H7 (cell line): ENCODE results near the gene ATP8B4. TPM values are rescaled to one million over a fixed set of nuclear protein-coding genes. Genes with fewer than 3 reads are reported as not detected.

ENCODE experiments used
- DNase-seq: peaks from one replicate; pipeline ENCODE4 v3.0.0; 2012
- H3K27me3 ChIP-seq: 2 replicates; pipeline ENCODE4 v1.6.0; 2011; ENCODE audit warnings: mild to moderate bottlenecking, low read length; ENCODE audit not compliant: control insufficient read depth, insufficient read depth
- H3K36me3 ChIP-seq: replicated peaks from 2 replicates; pipeline ENCODE4 v1.5.1; 2011; ENCODE audit warnings: low read length; ENCODE audit not compliant: control insufficient read depth, insufficient read depth
- H3K4me3 ChIP-seq: 2 replicates; pipeline ENCODE4 v1.5.1; 2011; ENCODE audit warnings: low read depth, mild to moderate bottlenecking, control low read depth, low read length, moderate library complexity; ENCODE audit not compliant: insufficient read depth
- total RNA-seq: library from RNA; depleted of rRNA; stranded (reverse); fragments of >200 nt; shearing (Covaris generic); gene quantifications from 2 replicates; pipeline ENCODE4 v1.2.3, GENCODE V29; 2014; rRNA removed

Gene ATP8B4
- total RNA-seq, 1 experiment from 2014 or later: not detected

DNA sequence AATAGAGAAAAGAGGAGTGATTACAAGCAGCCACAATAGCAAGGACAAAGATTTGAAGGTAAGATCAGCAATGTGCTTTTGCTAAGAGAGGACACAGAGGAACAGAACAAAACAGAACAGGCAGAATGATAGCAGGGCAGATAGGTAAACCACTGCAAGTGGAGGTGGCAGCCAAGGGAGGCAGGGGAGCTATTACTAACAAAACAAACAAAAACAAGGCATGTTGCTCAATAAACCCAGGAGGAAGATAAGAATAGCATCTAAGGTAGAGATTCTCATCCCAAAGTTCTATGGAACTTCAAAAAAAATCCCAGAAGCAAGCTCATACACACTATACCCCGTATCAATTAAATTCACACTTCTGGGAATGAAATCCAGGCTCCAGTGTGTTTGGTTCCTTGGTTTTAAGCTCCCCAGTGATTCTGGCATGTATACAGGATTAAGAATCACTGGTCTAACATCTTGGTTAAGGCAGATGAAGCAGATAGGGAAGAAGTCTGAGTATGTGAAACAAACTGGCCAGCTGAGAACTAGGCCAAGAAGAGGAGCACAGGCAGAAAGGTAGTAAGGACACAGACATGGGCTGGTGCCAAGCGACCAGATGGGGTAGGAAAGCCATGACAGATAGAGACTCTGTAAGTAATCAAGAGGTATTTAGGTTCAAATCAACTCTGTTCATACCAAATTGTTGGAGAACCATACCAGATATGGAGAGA, 309.0 kb downstream of the ATP8B4 start:
- no peak overlapping the region for H3K4me3 ChIP-seq
- H3K36me3 ChIP-seq: no peaks in the 10 kb centered on the region
- H3K27me3 ChIP-seq: no peaks in the 10 kb centered on the region
- no peak for DNase-seq

DNA sequence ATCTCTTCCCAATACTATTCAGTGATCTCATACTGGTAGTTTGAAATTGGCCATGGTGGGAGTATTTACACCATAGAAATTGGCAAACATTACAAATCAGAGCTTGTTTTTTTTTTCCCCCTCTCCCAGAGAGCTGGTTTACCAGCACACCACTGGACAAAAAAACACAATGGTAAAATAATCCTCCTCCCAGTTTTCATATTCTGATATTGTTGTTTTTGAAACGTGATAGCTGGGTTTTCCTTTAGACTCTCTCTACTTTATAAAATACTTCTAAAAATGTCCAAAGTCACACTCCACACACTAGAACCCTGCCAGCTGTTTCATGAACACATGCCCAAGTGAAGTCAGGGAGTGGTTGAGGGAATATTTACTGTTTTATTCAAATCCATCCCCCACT, 310.7 kb downstream of the ATP8B4 start:
- DNase-seq: no peak
- Histone ChIP-seq H3K27me3 (no peaks in the 10 kb centered on the region), H3K4me3 (no peak overlapping the region), H3K36me3 (no peaks in the 10 kb centered on the region)

Other genes with a start within 250 kb of the ATP8B4 start
- gene SLC27A2, start 63.0 kb upstream of the ATP8B4 start, total RNA-seq: 1.1 and 1.6 TPM in 2 replicates
- not detected in 2 replicates for gene HDC, start 146.5 kb upstream of the ATP8B4 start, total RNA-seq
- gene GABPB1, start 236.0 kb upstream of the ATP8B4 start, total RNA-seq: 39.6 and 43.0 TPM in 2 replicates